ENCODE results near the gene MCU.
"Not testable (repeated sequence)": the region's sequence is repeated elsewhere in the genome, so short reads cannot be mapped to it uniquely, and the experiment has no call there.

MCU gene

GRCh38 chr10:72731916-72732419 is 40.0 kb downstream of the MCU start:
- DNase-seq (ENCODE audit: low read depth), result no peak

- DNase-seq (ENCODE audit: low read depth), result no peak
Measured at GRCh38 chr10:72732521-72732920, 40.6 kb downstream of the MCU start.

- DNase-seq (ENCODE audit: low read depth), result no peak
Measured at GRCh38 chr10:72733989-72734388, 42.0 kb downstream of the MCU start.

- DNase-seq (ENCODE audit: low read depth), result no peak
Measured at GRCh38 chr10:72735288-72735936, 43.5 kb downstream of the MCU start.

- peak; percentile 71 for DNase-seq (ENCODE audit: low read depth)
Measured at GRCh38 chr10:72736176-72736827, 44.4 kb downstream of the MCU start.

GRCh38 chr10:72736828-72737220 is 44.9 kb downstream of the MCU start:
- peak; percentile 35 for DNase-seq (ENCODE audit: low read depth)

- DNase-seq (ENCODE audit: low read depth), result not testable (repeated sequence)
Measured at GRCh38 chr10:72737357-72737756, 45.4 kb downstream of the MCU start.

GRCh38 chr10:72738486-72738885 is 46.5 kb downstream of the MCU start:
- DNase-seq (ENCODE audit: low read depth), result peak; percentile 44

GRCh38 chr10:72740528-72740927 is 48.6 kb downstream of the MCU start:
- DNase-seq (ENCODE audit: low read depth), result peak; percentile 34

GRCh38 chr10:72742092-72742491 is 50.1 kb downstream of the MCU start:
- no peak for DNase-seq (ENCODE audit: low read depth)

GRCh38 chr10:72742797-72743196 is 50.9 kb downstream of the MCU start:
- no peak for DNase-seq (ENCODE audit: low read depth)

GRCh38 chr10:72744566-72744965 is 52.6 kb downstream of the MCU start:
- DNase-seq (ENCODE audit: low read depth), result no peak

GRCh38 chr10:72746426-72747363 is 54.8 kb downstream of the MCU start:
- no peak for DNase-seq (ENCODE audit: low read depth)

- no peak for DNase-seq (ENCODE audit: low read depth)
Measured at GRCh38 chr10:72747521-72747920, 55.6 kb downstream of the MCU start.

- DNase-seq (ENCODE audit: low read depth), result no peak
Measured at GRCh38 chr10:72753760-72754231, 61.9 kb downstream of the MCU start.

- DNase-seq (ENCODE audit: low read depth), result no peak
Measured at GRCh38 chr10:72754275-72755032, 62.5 kb downstream of the MCU start.

- no peak for DNase-seq (ENCODE audit: low read depth)
Measured at GRCh38 chr10:72756674-72757385, 64.9 kb downstream of the MCU start.

GRCh38 chr10:72757732-72758131 is 65.8 kb downstream of the MCU start:
- no peak for DNase-seq (ENCODE audit: low read depth)

GRCh38 chr10:72758930-72759329 is 67.0 kb downstream of the MCU start:
- DNase-seq (ENCODE audit: low read depth), result not testable (repeated sequence)

- DNase-seq (ENCODE audit: low read depth), result no peak
Measured at GRCh38 chr10:72759584-72759983, 67.6 kb downstream of the MCU start.

GRCh38 chr10:72761498-72761897 is 69.6 kb downstream of the MCU start:
- no peak for DNase-seq (ENCODE audit: low read depth)
